Neutrophil (primary cell): Measurements from ENCODE around the gene SPATA31C1.

Experiments used
- H3K27ac ChIP-seq: fragments of 200-600 bp; sonication (generic); 2 replicates; pipeline ENCODE4 v1.5.1; 2016; ENCODE audit warnings: mild to moderate bottlenecking, moderate library complexity
- H3K27me3 ChIP-seq: fragments of 200-600 bp; sonication (generic); 2 replicates; pipeline ENCODE4 v1.6.0; 2016; ENCODE audit warnings: mild to moderate bottlenecking
- H3K36me3 ChIP-seq: fragments of 200-600 bp; sonication (generic); 2 replicates; pipeline ENCODE4 v1.5.1; 2017
- H3K4me1 ChIP-seq, 2 experiments: fragments of 200-600 bp in 1 of 2; sonication (generic) in 1 of 2; 1 replicate in 1 of 2; 2 replicates in 1 of 2; pipeline versions ENCODE4 v1.5.1 to v1.6.1; 2013 to 2016; ENCODE audit warnings: low read depth in 1 of 2, low read length in 1 of 2, mild to moderate bottlenecking in 1 of 2, moderate library complexity in 1 of 2; ENCODE audit not compliant: control insufficient read depth in 1 of 2, insufficient read depth in 1 of 2
- H3K4me3 ChIP-seq, 2 experiments: fragments of 200-600 bp in 1 of 2; sonication (generic) in 1 of 2; 1 replicate in 1 of 2; 2 replicates in 1 of 2; pipeline ENCODE4 v1.5.1; 2013 to 2016; ENCODE audit warnings: low read depth in 1 of 2, low read length in 1 of 2, mild to moderate bottlenecking in 1 of 2, moderate library complexity in 1 of 2
- H3K9me3 ChIP-seq: fragments of 200-600 bp; sonication (generic); 2 replicates; pipeline ENCODE4 v1.5.1; 2016
- CTCF ChIP-seq: fragments of 200-600 bp; sonication (generic); IDR thresholded peaks from 2 replicates; pipeline ENCODE4 v1.5.1; 2016; ENCODE audit warnings: antibody characterized with exemption

SPATA31C1 gene

GRCh38 chr9:87873607-87874303 is 44.0 kb upstream of the SPATA31C1 start:
- Histone ChIP-seq H3K27ac (no peak overlapping the region), H3K4me3 (no peak overlapping the region), H3K27me3 (no peaks in the 10 kb centered on the region), H3K36me3 (no peaks in the 10 kb centered on the region), H3K4me1 (no peaks in the 10 kb centered on the region), H3K9me3 (no peaks in the 10 kb centered on the region)
- no peak for TF ChIP-seq CTCF

GRCh38 chr9:87874304-87874623 is 43.5 kb upstream of the SPATA31C1 start:
- no peak for TF ChIP-seq CTCF
- Histone ChIP-seq H3K36me3 (no peaks in the 10 kb centered on the region), H3K27me3 (no peaks in the 10 kb centered on the region), H3K4me3 (no peak overlapping the region), H3K4me1 (no peaks in the 10 kb centered on the region), H3K9me3 (no peaks in the 10 kb centered on the region), H3K27ac (no peak overlapping the region)

GRCh38 chr9:87875060-87875459 is 42.7 kb upstream of the SPATA31C1 start:
- no peak for TF ChIP-seq CTCF
- Histone ChIP-seq H3K36me3 (no peaks in the 10 kb centered on the region), H3K4me1 (no peaks in the 10 kb centered on the region), H3K27me3 (no peaks in the 10 kb centered on the region), H3K9me3 (no peaks in the 10 kb centered on the region), H3K27ac (no peak overlapping the region), H3K4me3 (no peak overlapping the region)

GRCh38 chr9:87875831-87876545 is 41.8 kb upstream of the SPATA31C1 start:
- no peak for TF ChIP-seq CTCF
- no peaks in the 10 kb centered on the region for H3K4me1 ChIP-seq
- H3K4me3 ChIP-seq: no peak overlapping the region
- H3K9me3 ChIP-seq: no peaks in the 10 kb centered on the region
- no peak overlapping the region for H3K27ac ChIP-seq
- H3K36me3 ChIP-seq: no peaks in the 10 kb centered on the region
- no peaks in the 10 kb centered on the region for H3K27me3 ChIP-seq

GRCh38 chr9:87876708-87877107 is 41.1 kb upstream of the SPATA31C1 start:
- no peaks in the 10 kb centered on the region for H3K36me3 ChIP-seq
- no peaks in the 10 kb centered on the region for H3K27me3 ChIP-seq
- H3K9me3 ChIP-seq: no peaks in the 10 kb centered on the region
- no peak overlapping the region for H3K4me3 ChIP-seq
- no peak for TF ChIP-seq CTCF
- H3K27ac ChIP-seq: no peak overlapping the region
- no peaks in the 10 kb centered on the region for H3K4me1 ChIP-seq
